Chondrocyte (in vitro differentiated cells): ENCODE measurements around the gene PIK3CD. TPM values are rescaled to one million over a fixed set of nuclear protein-coding genes. Genes with fewer than 3 reads are reported as not detected.
A peak's percentile ranks its signal among the peaks of the same experiment; 100 is the strongest.

Experiments used
- DNase-seq: peaks from one replicate; pipeline ENCODE4 v3.0.0; 2021; ENCODE audit warnings: mixed read lengths, low spot score
- H3K27ac Mint-ChIP-seq: one replicate; pipeline ENCODE4 v1.8.0; 2021; ENCODE audit warnings: mild to moderate bottlenecking, moderate library complexity, mixed read lengths; ENCODE audit not compliant: unreplicated experiment
- H3K27me3 Mint-ChIP-seq: 2 replicates; pipeline ENCODE4 v1.8.0; 2021; ENCODE audit warnings: low read depth, mixed read lengths
- H3K36me3 Mint-ChIP-seq: 2 replicates; pipeline ENCODE4 v1.8.0; 2021; ENCODE audit warnings: low read depth, mixed read lengths
- H3K4me1 Mint-ChIP-seq: 2 replicates; pipeline ENCODE4 v1.8.0; 2021; ENCODE audit warnings: low read depth, mild to moderate bottlenecking, mixed read lengths
- H3K4me3 Mint-ChIP-seq: one replicate; pipeline ENCODE4 v1.8.0; 2021; ENCODE audit warnings: mild to moderate bottlenecking, moderate library complexity, mixed read lengths; ENCODE audit not compliant: unreplicated experiment
- H3K9me3 Mint-ChIP-seq: 2 replicates; pipeline ENCODE4 v1.8.0; 2021; ENCODE audit warnings: low read depth, mixed read lengths
- CTCF ChIP-seq: fragments of 200-600 bp; sonication (generic); IDR thresholded peaks from 2 replicates; pipeline ENCODE4 v1.5.0; 2021; ENCODE audit warnings: antibody characterized with exemption, mild to moderate bottlenecking, moderate library complexity
- total RNA-seq: library from RNA; stranded (reverse); gene quantifications from 3 replicates; pipeline ENCODE4 v1.2.1, GENCODE V29; 2021

PIK3CD gene
- total RNA-seq, 1 donor from 2014 or later = 4.3 TPM

GRCh38 chr1:9776685-9777084 lies 125.2 kb downstream of the PIK3CD start:
- no peaks in the 10 kb centered on the region for H3K9me3 Mint-ChIP-seq
- DNase-seq = peak; percentile 14
- H3K27me3 Mint-ChIP-seq = no peaks in the 10 kb centered on the region

More at GRCh38 chr1:9776685-9777084, 125.2 kb downstream of the PIK3CD start:
- Mint-ChIP-seq H3K4me3 (no peak overlapping the region), H3K4me1 (peaks cover 8% of the 10 kb centered on the region), H3K36me3 (peaks cover 5% of the 10 kb centered on the region), H3K27ac (no peak overlapping the region)
- TF ChIP-seq CTCF = no peak

Other genes starting within 250 kb of the PIK3CD start
- gene SLC25A33, start 112.3 kb upstream of the PIK3CD start, total RNA-seq = 5.9 to 6.8 TPM (median 6.6 TPM) in 3 replicates
- 10.4 to 13.4 TPM (median 10.6 TPM) in 3 replicates for gene TMEM201, start 62.8 kb upstream of the PIK3CD start, total RNA-seq
- gene CLSTN1, start 172.2 kb downstream of the PIK3CD start, total RNA-seq = 125 to 139 TPM (median 126 TPM) in 3 replicates